ACHN (cell line): ENCODE data around the gene SIRPA.

Source experiments
- DNase-seq: peaks from one replicate; pipeline ENCODE4 v3.0.0-alpha.2; 2015
- in situ Hi-C: cut with HindIII; loops from 2 replicates; pipeline ENCODE4 v1.10.0; 2017; ENCODE audit warnings: low sequenced_read_pairs, low pct_ligation_motif_present, low pct_unique_long_range_greater_than_20kb

The SIRPA gene

DNA sequence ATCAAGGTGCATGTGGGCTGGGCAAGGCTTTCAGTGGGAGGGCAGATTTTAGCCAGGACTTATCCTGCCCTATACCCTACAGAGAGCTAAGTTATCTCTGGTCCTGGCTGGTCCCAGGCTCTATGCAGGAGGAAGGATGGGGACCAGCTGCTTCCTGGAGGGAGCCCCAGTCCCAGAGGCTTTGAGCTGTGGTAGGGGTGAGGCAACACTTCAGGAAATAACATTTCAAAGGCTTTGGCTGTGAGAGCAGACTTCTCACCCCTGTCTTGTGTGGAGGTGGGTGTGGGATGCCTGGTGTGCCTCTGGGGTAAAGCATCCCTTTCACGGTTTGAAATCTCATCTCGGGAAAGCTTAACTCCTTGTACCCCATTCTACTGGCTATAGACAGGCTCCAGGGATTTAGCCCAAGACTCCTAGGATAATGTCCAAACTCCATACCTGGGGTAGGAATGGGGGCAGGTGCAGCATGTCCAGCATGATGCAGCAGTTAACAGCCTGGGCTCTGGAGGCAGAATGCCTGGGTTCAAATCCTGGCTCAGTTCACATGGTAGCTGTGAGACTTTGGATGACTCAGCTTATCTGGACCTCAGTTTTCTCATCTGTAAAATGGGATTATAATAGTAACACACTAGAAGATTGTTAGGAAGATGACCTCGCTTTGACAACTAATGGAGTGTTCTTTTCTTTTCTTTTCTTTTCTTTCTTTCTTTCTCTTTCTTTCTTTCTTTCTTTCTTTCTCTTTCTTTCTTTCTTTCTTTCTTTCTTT is 27.5 kb upstream of the SIRPA start:
- in situ Hi-C loops = no loop called here
- DNase-seq = no peak

DNA sequence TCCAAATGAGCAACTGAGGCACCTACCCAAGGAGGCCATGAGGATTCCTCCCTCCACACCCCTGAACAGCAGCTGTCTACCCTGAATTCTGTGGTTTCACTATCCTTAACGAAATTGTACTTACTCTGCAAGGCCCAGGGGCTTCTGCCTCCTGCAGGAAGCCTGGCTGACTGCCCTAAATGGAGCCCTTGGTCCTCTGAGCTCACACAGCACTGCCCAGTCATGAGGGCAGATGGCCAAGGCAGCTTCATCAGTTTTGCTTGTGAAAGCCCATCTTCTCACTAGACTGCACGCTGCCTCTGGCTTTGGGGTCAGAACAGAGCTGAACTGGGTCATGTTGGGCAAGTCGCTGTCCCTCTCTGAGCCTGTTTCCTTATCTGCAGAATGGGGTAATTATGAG is 26.4 kb upstream of the SIRPA start:
- DNase-seq = peak; percentile 13
- in situ Hi-C loops = no loop called here

DNA sequence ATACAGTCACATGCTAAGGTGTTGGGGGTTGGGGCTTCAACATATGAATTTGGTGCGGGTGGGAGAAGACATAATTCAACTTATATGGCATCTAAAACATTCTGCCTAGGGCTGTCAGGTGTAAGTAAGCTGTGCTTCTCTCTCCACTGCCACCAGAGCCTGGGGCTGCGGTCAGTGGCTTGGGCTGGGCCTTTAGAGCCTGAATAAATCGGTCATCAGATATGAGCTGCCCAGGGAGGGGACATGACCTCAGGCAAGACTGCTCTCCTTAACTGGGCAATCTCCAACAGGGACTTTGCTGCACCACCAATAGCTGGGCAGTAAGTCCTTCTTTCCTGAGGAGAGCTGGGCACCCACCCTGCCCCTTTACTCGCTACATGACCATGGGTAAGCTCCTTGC is 24.9 kb upstream of the SIRPA start:
- in situ Hi-C loops = no loop called here
- DNase-seq = no peak

DNA sequence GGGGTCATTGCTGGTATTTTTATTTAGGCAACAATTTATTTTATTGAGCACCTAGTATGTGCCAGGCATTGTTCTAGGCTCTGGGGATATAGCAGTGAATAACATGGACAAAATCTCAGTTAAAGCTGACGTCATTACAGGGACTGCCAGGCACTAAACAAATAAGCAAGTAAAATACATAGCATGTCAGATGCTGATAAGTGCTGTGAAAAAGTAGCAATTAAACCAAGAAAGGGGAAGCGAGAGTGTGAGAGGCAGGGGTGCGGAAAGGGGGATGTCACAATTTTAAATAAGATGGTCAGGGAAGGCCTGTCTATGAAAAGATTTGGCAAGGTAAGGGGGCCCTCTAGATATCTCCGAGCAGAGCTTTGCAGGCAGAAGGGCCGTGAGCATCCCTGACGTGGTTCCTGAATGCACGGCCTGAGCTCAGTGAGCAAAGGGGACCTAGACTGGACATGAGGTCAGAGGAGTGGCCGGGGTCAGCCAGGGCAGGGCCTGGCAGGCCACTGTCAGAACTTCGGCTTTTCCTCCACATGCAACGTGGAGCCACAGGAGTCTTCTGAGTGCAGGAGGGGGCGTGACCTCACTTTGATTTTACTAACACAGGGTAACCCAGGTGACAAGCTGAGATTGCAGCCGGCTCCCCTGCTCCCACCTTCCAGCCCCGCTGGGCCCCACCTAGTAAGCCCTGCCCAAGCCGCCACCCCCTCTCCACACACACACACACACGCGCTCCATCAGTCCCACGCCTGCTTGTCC is 24.2 kb upstream of the SIRPA start:
- in situ Hi-C loops = no loop called here
- no peak for DNase-seq

DNA sequence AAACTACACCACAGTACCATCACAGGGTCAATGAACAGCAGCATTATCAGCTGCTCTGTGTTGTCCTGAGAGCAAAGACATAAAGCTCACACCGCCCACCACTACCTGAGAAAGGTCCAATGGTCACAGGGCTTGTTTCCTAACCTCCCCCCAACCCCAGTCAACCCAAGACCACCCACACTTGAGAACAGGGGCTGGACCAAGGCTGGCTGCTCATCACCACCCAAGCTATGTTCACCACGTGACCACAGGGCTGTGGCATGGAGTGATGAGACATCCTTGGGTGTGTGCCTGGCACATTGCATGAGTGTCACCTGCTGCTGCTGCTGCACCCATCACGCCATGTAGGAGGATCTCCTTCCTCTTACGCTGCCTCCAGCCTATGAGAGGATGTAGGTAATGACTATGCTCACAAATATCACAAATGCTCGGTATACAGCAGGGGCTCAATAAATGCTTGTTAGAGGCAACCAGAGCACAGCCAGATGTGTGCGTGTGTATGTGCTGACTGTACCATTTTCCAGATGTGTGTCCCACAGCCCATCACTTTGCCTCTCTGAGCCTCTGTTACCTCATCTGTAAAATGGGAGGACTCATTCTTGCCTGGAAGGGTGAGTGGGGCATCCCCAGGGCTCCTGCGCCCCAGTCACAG is 23.3 kb upstream of the SIRPA start:
- in situ Hi-C loops = no loop called here
- DNase-seq = no peak

DNA sequence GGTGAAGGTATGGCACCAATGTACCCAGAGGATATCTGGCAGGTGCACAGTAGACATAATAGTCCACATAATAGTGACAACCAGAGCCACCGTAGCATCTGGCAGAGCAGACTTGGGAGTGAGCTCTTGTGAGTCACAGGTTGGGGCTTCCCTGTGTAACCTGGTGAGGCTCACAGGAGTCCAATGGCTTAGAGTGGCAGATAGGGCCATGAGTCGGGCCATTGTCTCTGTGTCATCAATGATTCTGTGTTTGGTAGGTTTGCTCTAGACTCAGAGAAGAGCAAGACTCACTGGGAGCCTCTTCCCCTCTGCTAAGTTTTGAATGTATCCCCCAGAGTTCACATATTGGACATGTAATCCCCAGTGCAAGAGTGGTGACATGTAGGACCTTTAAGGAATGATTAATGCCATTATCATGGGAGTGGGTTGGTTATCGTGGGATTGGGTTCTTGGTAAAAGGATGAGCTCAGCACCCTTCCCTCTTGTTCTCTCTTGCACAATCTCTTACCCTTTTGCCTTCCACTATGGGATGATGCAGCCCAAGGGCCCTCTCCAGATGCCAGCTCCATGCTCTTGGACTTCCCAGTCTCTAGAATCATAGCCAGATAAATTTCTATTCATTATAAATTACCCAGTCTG is 22.6 kb upstream of the SIRPA start:
- DNase-seq = no peak
- in situ Hi-C loops = no loop called here

DNA sequence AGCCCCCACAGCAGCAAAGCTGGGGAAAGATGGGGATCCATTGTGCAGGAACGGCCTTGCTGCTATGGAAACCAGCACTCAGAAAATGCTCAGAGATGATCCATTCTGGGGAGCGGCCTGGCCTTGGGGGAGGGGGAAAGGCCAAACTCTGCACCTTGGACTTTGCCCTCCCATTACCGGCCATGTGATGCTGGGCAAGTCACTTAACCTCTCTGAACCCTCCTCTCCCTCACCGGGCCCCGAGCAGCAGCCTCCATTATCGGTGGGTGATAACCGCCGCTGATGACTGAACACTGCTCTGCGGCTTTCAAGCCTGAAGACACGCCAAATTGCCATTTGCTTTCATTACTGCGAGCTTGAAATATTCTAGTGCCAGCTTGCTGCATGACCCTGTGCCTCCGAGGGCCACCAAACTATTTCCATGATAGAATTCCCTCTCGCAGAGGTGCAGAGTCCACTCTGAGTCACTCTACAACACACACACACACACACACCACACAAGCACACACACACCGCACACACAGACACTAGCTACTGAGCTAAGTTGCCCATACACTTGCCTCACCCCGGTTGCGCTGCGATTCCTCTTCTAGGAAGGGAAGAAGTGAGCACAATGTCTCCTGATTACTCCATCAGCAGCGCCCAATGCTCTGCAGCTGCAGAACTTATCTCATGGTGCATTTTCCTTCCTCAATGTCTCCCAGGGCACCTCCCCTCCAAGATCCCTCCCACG is 20.6 kb upstream of the SIRPA start:
- DNase-seq = no peak
- in situ Hi-C loops = no loop called here

DNA sequence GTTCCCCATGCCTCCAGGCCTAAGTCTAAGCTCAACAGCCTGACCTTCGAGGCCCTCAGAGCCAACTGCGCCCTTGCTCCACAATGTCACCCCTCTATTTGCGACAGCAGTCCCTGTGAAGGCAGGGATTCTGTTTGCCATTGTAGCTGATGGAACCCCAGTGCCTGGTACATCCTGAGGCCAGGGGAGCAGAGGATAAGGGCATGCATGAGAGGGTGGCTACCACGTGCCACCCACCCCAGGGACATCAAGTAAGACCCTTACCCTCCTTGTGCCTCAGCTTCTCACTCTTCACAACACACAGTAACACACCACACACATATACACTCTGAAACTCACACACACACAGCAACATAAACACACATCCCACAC is 20.0 kb upstream of the SIRPA start:
- in situ Hi-C loops = no loop called here
- no peak for DNase-seq

DNA sequence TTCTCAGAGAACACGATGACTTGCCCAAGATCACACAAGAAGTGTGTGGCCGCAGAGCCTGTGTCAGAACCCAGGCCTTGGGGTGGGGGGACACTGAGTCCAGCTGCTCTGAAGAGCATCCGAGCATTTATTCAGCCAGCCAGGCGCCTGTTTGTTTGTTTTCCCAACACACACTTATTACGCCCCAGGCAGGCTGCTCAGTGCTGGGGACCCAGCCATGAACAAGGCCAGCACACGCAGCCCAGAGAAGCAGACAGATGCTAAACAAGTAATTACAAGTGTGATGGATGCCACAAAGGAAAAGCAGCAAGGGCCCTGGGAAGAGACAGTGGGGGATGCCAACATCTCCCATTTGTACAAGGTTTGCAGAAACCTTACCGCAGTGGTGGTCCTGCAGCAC is 19.4 kb upstream of the SIRPA start:
- in situ Hi-C loops = no loop called here
- no peak for DNase-seq

DNA sequence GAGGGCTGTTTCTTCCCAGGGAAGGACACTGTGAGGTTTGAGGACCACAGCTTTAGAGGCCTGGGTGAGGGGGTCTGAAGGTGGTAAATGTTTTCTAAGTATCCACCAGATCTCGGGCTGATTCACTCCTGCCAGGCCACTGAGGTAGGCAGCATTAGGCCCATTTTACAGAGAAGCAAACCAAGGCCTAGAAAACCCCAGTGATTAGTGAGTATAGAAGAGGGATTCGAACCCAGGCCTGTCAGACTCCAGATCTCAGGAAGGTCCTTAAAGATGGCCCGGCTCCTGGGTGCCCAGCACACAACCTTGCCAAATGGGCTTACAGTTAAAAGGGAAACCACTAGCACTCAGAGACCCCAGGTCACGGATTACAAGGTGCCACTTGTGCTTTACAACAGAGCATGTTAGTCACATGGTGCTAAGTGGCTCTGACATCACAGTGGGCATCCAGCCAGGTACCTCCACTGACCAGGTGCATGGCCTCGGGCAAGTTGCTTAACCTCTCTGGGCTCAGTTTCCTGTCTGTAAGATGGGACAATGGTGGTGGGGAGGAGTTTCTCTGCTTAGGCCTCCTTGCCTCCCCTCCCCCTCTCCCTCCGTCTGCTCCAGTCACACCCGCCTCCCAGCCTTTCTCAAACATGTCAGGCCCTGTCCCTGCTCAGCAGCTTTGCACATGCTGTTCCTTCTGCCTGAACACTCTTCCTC is 18.8 kb upstream of the SIRPA start:
- no peak for DNase-seq

DNA sequence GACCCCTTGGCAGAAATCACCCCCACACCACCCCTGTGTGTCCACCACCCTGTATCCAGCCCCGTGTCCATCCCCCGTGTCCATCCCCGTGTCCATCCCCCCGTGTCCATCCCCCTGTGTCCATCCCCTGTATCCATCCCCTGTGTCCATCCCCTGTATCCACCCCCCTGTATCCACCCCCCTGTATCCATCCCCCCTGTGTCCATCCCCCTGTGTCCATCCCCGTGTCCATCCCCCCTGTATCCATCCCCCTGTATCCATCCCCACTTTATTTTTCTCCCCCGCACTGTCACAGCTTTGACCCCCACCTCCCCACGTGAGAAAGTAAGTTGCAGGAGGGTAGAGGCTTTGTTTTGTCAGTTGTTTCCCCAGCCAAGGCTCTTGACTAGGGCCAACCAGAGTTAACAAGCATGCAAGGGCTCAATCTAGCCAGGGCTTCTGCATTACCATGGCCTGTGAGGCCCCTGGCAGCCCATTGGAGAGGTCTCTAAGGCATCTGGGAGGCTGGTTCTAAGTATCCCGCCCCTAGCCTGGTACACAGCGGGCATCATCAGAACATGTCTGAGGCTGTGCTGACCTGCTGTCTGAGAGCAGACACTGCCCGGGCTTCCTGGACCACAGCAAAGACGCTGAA is 18.1 kb upstream of the SIRPA start:
- DNase-seq = no peak
- in situ Hi-C loops = no loop called here

More for the DNA sequence above, 18.8 kb upstream of the SIRPA start:
- in situ Hi-C loops = no loop called here

DNA sequence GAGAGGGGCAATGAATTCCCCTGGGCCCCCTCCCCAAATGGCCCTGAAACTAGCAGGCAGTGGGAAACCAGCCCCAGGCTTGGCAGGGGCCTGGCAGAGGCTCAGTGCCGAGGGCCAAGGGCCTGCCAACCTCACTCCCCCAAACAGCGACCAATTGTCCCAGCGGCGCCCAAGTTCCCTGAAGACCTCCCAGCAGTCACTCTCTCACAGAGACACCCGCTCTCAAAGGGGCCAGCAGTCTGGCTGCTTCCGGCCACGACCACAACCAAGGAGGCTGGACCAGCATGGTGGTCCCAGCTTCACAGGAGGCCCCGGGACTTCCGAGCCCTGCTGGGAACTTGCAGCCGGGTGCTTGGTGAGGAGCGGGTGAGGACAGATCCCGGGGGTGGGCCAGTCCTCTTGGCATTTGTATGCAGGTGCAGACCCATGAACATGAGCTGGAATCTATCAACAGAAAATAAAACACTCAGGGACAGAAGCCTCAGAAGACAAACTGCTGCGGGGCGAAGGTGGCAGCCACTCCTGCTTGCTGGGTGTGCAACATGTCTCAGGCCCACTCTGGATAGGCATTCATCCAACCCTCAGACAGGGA is 17.5 kb upstream of the SIRPA start:
- DNase-seq = no peak
- in situ Hi-C loops = no loop called here

DNA sequence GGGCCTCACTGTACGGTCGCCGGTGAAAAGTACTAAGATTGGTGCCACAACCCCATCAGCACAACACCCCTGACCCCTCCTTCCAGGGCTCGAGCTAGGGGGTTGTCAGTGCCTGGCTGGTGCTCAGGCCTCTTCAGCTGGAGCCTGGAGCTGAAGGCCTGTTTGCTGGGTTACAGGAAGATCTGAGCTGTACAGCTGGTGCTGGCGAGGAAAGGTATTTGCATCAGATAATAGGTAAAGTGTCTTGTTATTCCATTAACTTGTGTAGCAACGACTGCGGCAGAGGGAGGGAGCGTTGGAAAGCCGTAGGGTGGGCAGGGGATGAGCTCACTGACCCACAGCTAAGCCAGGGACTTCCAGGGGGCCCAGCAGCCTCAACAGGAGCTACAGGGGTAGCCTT is 15.8 kb upstream of the SIRPA start:
- in situ Hi-C loops = no loop called here

DNA sequence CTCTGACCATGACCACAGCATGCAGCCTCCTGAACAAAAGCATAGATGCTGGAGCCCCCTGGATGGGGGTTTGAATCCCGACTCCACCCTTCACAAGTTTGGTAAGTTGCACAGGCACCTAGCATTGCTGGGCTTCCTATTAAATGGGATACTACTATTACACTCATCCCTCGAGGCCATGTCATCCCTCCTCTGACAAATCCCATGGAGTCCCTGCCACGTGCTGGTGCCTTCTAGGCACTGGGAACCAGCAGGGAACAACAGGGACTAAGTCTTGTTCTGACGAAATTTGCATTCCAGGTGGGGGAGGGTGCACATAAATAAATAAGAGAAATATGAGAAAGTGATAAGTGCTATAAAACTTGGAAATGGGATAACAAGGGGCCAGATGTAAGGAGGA is 15.3 kb upstream of the SIRPA start:
- in situ Hi-C loops = no loop called here
- DNase-seq = no peak

More for the DNA sequence above, 15.8 kb upstream of the SIRPA start:
- no peak for DNase-seq

DNA sequence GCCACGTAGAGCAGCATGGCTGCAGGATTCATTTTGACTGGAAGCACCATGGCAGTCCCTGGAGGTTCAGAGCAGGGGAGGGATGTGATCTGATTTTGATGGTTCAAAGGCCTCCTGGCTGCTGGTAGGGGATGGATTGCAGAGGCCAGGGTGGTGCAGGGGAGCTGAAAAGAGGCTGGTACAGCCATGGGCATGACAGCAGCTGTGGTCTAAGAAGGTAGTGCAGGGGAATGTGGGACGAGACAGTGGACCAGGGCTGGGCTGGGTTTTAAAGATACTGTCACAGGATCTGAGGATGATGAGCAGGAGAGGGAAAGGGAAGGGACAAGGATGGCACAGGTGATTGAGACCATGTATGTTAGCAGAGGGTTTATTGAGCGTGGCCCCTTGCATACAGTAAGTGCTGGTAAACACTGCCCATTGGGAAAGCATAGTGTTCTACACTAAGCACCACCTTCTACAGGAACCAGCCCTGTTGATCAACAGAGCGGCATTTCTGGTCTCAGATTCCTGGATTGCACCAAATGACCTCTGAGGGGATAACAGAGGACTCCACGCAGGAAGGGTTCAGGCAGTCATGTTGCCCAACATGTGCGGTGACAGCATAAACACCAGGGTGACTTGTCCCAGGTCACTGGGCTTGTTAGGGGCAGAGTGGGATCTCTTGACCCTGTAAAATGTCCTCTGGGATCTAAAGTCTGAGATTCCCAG is 14.5 kb upstream of the SIRPA start:
- in situ Hi-C loops = no loop called here
- no peak for DNase-seq

DNA sequence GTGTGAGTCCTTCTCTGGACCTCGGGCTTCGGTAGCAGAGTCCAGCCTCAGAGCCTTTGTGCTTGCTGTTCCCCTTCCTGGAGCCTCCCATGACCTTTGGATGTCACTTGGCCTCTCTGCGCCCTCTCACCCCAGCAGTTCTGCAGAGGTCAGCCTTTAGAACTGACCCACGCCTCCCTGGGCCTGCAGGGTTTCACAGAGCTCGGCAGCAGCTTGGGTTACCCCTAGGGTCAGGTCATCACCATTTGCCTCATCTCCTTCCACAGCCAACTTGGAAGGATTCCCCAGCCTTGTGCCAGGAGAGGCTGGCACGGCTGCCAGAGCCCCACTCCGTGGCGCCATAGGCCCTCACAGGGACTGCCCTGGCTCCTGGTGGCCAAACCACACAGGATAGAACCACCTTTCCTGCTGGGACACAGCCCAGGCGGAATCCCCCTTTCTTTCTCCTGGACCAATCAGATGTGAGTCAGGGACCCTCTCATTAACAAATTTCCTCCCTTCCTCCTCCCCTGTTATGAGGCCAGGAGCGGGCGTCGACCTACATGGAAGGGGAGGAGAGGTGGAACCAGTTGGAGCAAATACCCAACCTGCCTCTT is 13.9 kb upstream of the SIRPA start:
- DNase-seq = no peak
- in situ Hi-C loops = no loop called here
